K562 (cell line): ENCODE data around the gene SLC5A10. TPM values are rescaled to one million over a fixed set of nuclear protein-coding genes. Genes with fewer than 3 reads are reported as not detected.

Source experiments
- ATAC-seq: fragments of 200-7000 bp; cut with Tn5 transposase; 3 replicates; pipeline ENCODE4 v1.9.1; 2020; ENCODE audit warnings: moderate library complexity
- BruUV-seq: library from RNA; stranded (reverse); fragments of 400-500 nt; replicated peaks from 2 replicates; lab custom pipeline; 2021; lab: Mats Ljungman, UMichigan
- CTCF ChIA-PET: fragments of 300-600 bp; formaldehyde crosslinking; extraction: SDS; loops from one replicate; lab custom pipeline; 2021; ENCODE audit warnings: low intra/inter-chr PET ratio; lab: Yijun Ruan, JAX
- POLR2A ChIA-PET: fragments of 300-600, 350-650 bp; sonication (Branson Sonifier 250); formaldehyde crosslinking; extraction: SDS; loops from one replicate; lab custom pipeline; 2021; ENCODE audit warnings: antibody characterized with exemption, inconsistent platforms; lab: Yijun Ruan, JAX
- DNase-seq, 4 experiments: peaks; one replicate each; pipeline versions ENCODE4 v3.0.0 to v3.0.0-alpha.2; 2011 to 2018; ENCODE audit warnings: low spot score in 3 of 4, mixed read lengths in 3 of 4; ENCODE audit errors: extremely low read depth in 1 of 4
- FAIRE-seq: peaks from 2 replicates; lab custom pipeline; 2011; peaks lifted over from hg19 to GRCh38; lab: Jason Lieb, UNC
- H2AFZ ChIP-seq: 2 replicates; pipeline ENCODE4 v1.6.0; 2011; ENCODE audit warnings: low read depth, low read length, control low read depth, inconsistent platforms
- H3K27ac ChIP-seq: fragments of 200-600 bp; 3 replicates; pipeline ENCODE4 v1.8.0; 2011; ENCODE audit warnings: low read depth, mild to moderate bottlenecking, control low read depth, inconsistent platforms, low read length, moderate library complexity, mixed read lengths; ENCODE audit errors: extremely low read depth
- H3K27me3 ChIP-seq, 2 experiments: fragments of 300-600 bp in 1 of 2; 2 replicates in 1 of 2; 3 replicates in 1 of 2; pipeline versions ENCODE4 v1.6.0 to v1.8.0; 2011; ENCODE audit warnings: inconsistent platforms in 2 of 2, low read length in 2 of 2, mild to moderate bottlenecking in 1 of 2, mixed read lengths in 1 of 2, moderate library complexity in 1 of 2; ENCODE audit not compliant: control insufficient read depth in 2 of 2, insufficient read depth in 2 of 2
- H3K36me3 ChIP-seq: fragments of 300-600 bp; 3 replicates; pipeline ENCODE4 v1.8.0; 2011; ENCODE audit warnings: mild to moderate bottlenecking, low read length, inconsistent platforms; ENCODE audit not compliant: control insufficient read depth, insufficient read depth
- H3K4me1 ChIP-seq, 2 experiments: fragments of 200-600 bp in 1 of 2; replicated peaks in 1 of 2; 2 replicates in 1 of 2; 3 replicates in 1 of 2; pipeline versions ENCODE4 v1.5.1 to v1.8.0; 2011; ENCODE audit warnings: inconsistent platforms in 2 of 2, low read length in 2 of 2, mild to moderate bottlenecking in 1 of 2, mixed read lengths in 1 of 2, moderate library complexity in 1 of 2; ENCODE audit not compliant: control insufficient read depth in 2 of 2, insufficient read depth in 2 of 2
- H3K4me2 ChIP-seq: 2 replicates; pipeline ENCODE4 v1.6.1; 2011; ENCODE audit warnings: low read length, control low read depth, inconsistent platforms, mixed read lengths; ENCODE audit not compliant: insufficient read depth
- H3K4me3 ChIP-seq: fragments of 200-600 bp; sonication (generic), shearing (Covaris generic); 2 replicates; pipeline ENCODE4 v1.5.1; 2016; ENCODE audit warnings: control low read depth, inconsistent platforms
- H3K79me2 ChIP-seq: fragments of 200-600 bp; 3 replicates; pipeline ENCODE4 v1.8.0; 2011; ENCODE audit warnings: low read length, inconsistent platforms; ENCODE audit not compliant: control insufficient read depth, insufficient read depth
- H3K9ac ChIP-seq, 2 experiments: 2 replicates each; pipeline versions ENCODE4 v1.6.0 to v1.6.1; 2011; ENCODE audit warnings: low read depth in 2 of 2, low read length in 2 of 2, control low read depth in 1 of 2, inconsistent platforms in 1 of 2, mild to moderate bottlenecking in 1 of 2, mixed read lengths in 1 of 2; ENCODE audit not compliant: insufficient read depth in 1 of 2
- H3K9me1 ChIP-seq: one replicate; pipeline ENCODE4 v1.6.0; 2011; ENCODE audit warnings: inconsistent platforms, mild to moderate bottlenecking, low read length, moderate library complexity; ENCODE audit not compliant: control insufficient read depth, insufficient read depth
- H3K9me3 ChIP-seq: replicated peaks from 2 replicates; pipeline ENCODE4 v1.5.1; 2011; ENCODE audit warnings: low read depth, low read length, inconsistent platforms; ENCODE audit not compliant: control insufficient read depth, insufficient read depth
- H4K20me1 ChIP-seq: replicated peaks from 2 replicates; pipeline ENCODE4 v1.6.1; 2011; ENCODE audit warnings: low read length, inconsistent platforms, mixed read lengths; ENCODE audit not compliant: control insufficient read depth, insufficient read depth
- FIP1L1 ChIP-seq: fragments of 200-400 bp; formaldehyde crosslinking; IDR thresholded peaks from 2 replicates; pipeline ENCODE4 v1.6.1; 2018; ENCODE audit warnings: mild to moderate bottlenecking, low read depth, low read length; ENCODE audit not compliant: poor library complexity, severe bottlenecking
- WGBS: fragments of 100-300 bp; shearing (Covaris generic); methylation state at CpG from one replicate; pipeline ENCODE4 v1.1.6; 2016; ENCODE audit warnings: low coverage, mixed read lengths; ENCODE audit not compliant: insufficient coverage; ENCODE audit errors: missing lambda C conversion rate; 5-methylcytosine and 5-hydroxymethylcytosine counted together
- in situ Hi-C: fragments of 300-500 bp; cut with MboI; formaldehyde crosslinking; loops from 4 replicates; pipeline ENCODE4 v1.15.0; 2018; ENCODE audit warnings: inconsistent platforms, mixed read lengths
- intact Hi-C: fragments of 100-400 bp; cut with micrococcal nuclease; formaldehyde crosslinking; loops from 2 replicates; pipeline ENCODE4 v1.14.2; 2022
- polyA plus RNA-seq, 8 experiments: library from polyadenylated mRNA; depleted of rRNA in 4 of 8; stranded (reverse) in 5 of 8; unstranded in 3 of 8; fragments of >200 nt; fragmentation: Nextera tagmentation in 2 of 8; fragmentation: Illumina TruSeq in 1 of 8; extraction: Ambion mirVana in 2 of 8; extraction: Trizol in 1 of 8; gene quantifications; 2 replicates each; pipeline versions ENCODE4 v1.2.1 to v1.2.3, GENCODE V29; 2011 to 2014; ENCODE audit warnings: inconsistent platforms in 1 of 8, missing spikeins in 1 of 8
- total RNA-seq, 7 experiments: library from RNA; depleted of rRNA in 6 of 7; stranded (reverse); fragments of >200 nt in 6 of 7; fragmentation: Illumina TruSeq in 2 of 7; extraction: Trizol in 2 of 7; gene quantifications; 2 replicates each; pipeline versions ENCODE4 v1.2.1 to v1.2.3, GENCODE V29; 2011 to 2021; ENCODE audit warnings: low replicate concordance in 1 of 7
- TF ChIP-seq, protein P1 (sequence below), 2 experiments: fragments of 150-350 bp in 1 of 2; IDR thresholded peaks; 2 replicates each; pipeline ENCODE4 v1.6.1; 2012 to 2016; ENCODE audit warnings: low read depth in 2 of 2, low read length in 2 of 2, mild to moderate bottlenecking in 1 of 2, moderate library complexity in 1 of 2

Gene SLC5A10
- total and polyA plus RNA-seq, 9 of the 15 experiments (the other 6 are each of a cell fraction or from before 2014, with no cell fraction given) = 0.03 to 0.09 (median 0.03) TPM; not detected in 5

DNA sequence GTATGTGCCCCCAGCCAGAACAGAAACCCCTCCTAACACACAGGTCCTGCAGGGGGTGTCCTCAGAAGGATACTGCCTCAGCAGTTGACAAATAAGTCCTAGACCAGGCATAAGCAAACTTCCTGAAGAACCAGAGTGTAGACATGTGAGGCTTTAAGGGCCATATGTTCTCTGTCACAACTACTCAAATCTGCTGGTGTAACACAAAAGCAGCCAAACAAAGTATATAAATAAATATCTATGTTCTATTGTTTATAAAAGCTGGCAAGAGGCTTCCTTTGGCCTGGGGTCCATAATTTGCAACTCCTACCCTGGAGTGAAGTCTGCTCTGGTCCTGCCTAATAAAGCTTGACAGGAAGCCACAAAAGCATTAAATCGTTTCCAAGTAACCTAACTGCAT is 42.7 kb downstream of the SLC5A10 start:
- no peak overlapping the region for H3K4me3 ChIP-seq
- H4K20me1 ChIP-seq = peaks cover 13% of the 10 kb centered on the region; the same call in 1 of the 2 replicates
- intact Hi-C loops = no loop called here
- ChIA-PET POLR2A (no interaction called here), CTCF (no interaction called here)
- peaks cover 9 to 30% of the 10 kb centered on the region in 2 experiments; a peak in 4 of 5 replicates for H3K4me1 ChIP-seq
- H3K79me2 ChIP-seq = 0 out of 3 replicates have a peak, but pooled peaks cover 3% of the 10 kb centered on the region
- H3K27me3 ChIP-seq = no peaks in the 10 kb centered on the region
- H3K9me1 ChIP-seq = peaks cover 3% of the 10 kb centered on the region
- TF ChIP-seq FIP1L1 = no peak
- TF ChIP-seq, protein P1, sequence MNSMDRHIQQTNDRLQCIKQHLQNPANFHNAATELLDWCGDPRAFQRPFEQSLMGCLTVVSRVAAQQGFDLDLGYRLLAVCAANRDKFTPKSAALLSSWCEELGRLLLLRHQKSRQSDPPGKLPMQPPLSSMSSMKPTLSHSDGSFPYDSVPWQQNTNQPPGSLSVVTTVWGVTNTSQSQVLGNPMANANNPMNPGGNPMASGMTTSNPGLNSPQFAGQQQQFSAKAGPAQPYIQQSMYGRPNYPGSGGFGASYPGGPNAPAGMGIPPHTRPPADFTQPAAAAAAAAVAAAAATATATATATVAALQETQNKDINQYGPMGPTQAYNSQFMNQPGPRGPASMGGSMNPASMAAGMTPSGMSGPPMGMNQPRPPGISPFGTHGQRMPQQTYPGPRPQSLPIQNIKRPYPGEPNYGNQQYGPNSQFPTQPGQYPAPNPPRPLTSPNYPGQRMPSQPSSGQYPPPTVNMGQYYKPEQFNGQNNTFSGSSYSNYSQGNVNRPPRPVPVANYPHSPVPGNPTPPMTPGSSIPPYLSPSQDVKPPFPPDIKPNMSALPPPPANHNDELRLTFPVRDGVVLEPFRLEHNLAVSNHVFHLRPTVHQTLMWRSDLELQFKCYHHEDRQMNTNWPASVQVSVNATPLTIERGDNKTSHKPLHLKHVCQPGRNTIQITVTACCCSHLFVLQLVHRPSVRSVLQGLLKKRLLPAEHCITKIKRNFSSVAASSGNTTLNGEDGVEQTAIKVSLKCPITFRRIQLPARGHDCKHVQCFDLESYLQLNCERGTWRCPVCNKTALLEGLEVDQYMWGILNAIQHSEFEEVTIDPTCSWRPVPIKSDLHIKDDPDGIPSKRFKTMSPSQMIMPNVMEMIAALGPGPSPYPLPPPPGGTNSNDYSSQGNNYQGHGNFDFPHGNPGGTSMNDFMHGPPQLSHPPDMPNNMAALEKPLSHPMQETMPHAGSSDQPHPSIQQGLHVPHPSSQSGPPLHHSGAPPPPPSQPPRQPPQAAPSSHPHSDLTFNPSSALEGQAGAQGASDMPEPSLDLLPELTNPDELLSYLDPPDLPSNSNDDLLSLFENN (IDR thresholded peaks at IDR 0.05; ENCODE audit: low read depth in 2 of 2, low read length in 2 of 2) = no peak
- H3K36me3 ChIP-seq = no peaks in the 10 kb centered on the region; the same call in 1 of the 3 replicates
- ATAC-seq (no peak), FAIRE-seq (no peak), DNase-seq (no peak)
- H3K27ac ChIP-seq = no peak overlapping the region
- in situ Hi-C loops = no loop called here
- WGBS = 75% methylated on average over 1 of the region's 1 CpG
- no peaks in the 10 kb centered on the region for H3K9me3 ChIP-seq
- no peak overlapping the region for H2AFZ ChIP-seq
- BruUV-seq = no TSS peak
- no peak overlapping the region for H3K4me2 ChIP-seq
- H3K9ac ChIP-seq = no peak overlapping the region
